ENCODE results near the gene OR1J2. TPM values are rescaled to one million over a fixed set of nuclear protein-coding genes. Genes with fewer than 3 reads are reported as not detected.

The OR1J2 gene
- total RNA-seq, 4 donors from 2014 or later: not detected

DNA sequence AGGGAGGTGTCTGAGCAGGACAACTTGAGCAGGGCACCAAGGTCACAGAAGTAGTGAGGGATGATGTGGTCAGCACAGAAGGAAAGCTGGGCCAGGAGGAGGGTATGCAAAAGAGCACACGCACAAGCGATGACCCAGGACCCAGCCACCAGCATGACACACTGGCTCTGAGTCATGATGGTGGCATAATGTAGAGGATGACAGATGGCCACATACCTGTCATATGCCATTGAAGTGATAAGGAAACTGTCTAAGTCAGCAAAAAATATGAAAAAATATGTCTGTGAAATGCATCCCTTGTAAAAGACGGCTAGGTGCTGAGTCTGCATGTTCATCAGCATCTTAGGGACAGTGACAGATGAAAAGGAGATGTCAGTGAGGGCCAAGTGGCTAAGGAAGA lies 33.3 kb upstream of the OR1J2 start:
- no peak for TF ChIP-seq CTCF (IDR thresholded peaks at IDR 0.05; ENCODE audit: low read depth)

DNA sequence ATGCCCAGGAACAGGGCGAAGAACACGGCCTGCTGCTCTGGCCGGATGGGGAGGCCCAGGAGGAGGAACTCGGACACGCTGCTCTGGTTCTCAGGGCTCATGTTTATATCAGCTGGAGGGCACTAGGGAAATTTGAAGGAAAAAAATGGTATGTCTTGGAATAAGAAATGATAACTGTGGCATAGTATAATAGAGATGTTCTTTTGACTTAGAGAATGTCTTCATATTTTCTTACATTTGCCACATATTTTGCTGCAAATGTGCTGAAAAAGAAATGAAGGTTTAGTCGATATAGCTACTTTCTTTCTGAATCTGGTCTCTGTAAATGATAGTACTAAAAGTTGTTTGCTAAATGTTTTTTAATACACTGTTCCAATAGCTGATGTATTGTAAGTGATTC lies 32.8 kb upstream of the OR1J2 start, which contains the start of gene OR1J1:
TSS of gene OR1J1 (minus strand) at position 101 of the 400 bp plus-strand sequence. CDS start at position 101, 0 bp downstream.
- TF ChIP-seq CTCF (IDR thresholded peaks at IDR 0.05; ENCODE audit: low read depth): no peak

GRCh38 chr9:122479062-122479461 lies 31.5 kb upstream of the OR1J2 start:
- TF ChIP-seq CTCF (IDR thresholded peaks at IDR 0.05; ENCODE audit: low read depth): no peak

DNA sequence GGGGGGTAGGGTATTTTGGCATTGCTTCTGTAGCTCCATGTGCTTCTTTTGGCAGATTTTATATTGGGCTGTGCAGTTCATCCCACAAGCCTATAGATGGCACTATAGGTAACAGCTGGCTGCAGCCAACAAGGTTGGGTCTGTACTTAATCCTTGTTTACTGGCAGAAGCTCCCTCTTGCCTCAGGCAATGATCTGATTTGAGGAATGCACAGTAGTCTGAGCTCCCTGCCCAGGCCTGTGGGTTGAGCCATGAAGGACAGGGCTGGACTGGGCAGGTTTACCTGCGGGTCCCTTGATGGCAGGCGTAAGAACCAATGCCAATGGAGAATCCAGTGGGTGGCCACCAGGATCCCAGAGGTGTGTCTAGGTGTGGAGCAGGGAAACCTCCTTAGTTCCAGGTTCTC lies 11.7 kb upstream of the OR1J2 start:
- TF ChIP-seq CTCF (IDR thresholded peaks at IDR 0.05; ENCODE audit: low read depth): no peak

GRCh38 chr9:122506964-122507363 lies 3.6 kb upstream of the OR1J2 start:
- no peak for TF ChIP-seq CTCF (IDR thresholded peaks at IDR 0.05; ENCODE audit: low read depth)

DNA sequence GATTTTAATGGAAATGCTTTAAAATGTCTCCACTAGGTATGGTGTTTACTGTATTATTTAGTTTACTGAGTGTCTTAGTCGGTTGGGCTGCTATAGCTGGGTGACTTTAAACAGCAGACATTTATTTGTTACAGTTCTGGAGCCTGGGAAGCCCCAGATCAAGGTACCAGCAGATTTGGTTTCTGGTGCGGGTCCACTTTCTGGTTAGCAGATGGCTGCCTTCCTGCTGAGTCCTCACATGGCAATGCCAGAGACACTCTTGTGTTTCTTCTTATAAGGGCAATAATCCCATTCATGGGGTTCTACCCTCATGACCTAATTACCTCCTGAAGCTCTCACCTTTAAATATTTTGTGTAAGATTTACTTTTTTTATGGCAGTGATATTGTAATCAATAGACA lies 7.6 kb downstream of the OR1J2 start:
- TF ChIP-seq CTCF (IDR thresholded peaks at IDR 0.05; ENCODE audit: low read depth): no peak

GRCh38 chr9:122518841-122519240 lies 8.2 kb downstream of the OR1J2 start, which contains the start of gene OR1J4:
OR1J4 (plus strand) TSS chr9:122519141; CDS start chr9:122519141, 0 bp downstream.
- no peak for TF ChIP-seq CTCF (IDR thresholded peaks at IDR 0.05; ENCODE audit: low read depth)

Data from subcutaneous adipose tissue (tissue), 4 donors.